Nephron (organoid): ENCODE results near the gene ADPRM.

ENCODE experiments used
- H3K27ac Mint-ChIP-seq, 3 experiments: 2 replicates each; pipeline ENCODE4 v1.8.0; 2020; ENCODE audit warnings: mixed read lengths in 3 of 3, mild to moderate bottlenecking in 2 of 3, moderate library complexity in 1 of 3
- H3K27me3 Mint-ChIP-seq: 2 replicates; pipeline ENCODE4 v1.8.0; 2021; ENCODE audit warnings: low read depth, mild to moderate bottlenecking, moderate library complexity, mixed read lengths
- H3K36me3 Mint-ChIP-seq: 2 replicates; pipeline ENCODE4 v1.8.0; 2020; ENCODE audit warnings: low read depth, mixed read lengths
- H3K4me1 Mint-ChIP-seq: 2 replicates; pipeline ENCODE4 v1.8.0; 2020; ENCODE audit warnings: mixed read lengths
- H3K4me3 Mint-ChIP-seq, 3 experiments: 2 replicates each; pipeline ENCODE4 v1.8.0; 2020; ENCODE audit warnings: mild to moderate bottlenecking in 3 of 3, mixed read lengths in 3 of 3, moderate library complexity in 2 of 3
- H3K9me3 Mint-ChIP-seq: 2 replicates; pipeline ENCODE4 v1.8.0; 2020; ENCODE audit warnings: mixed read lengths
- CTCF ChIP-seq, 3 experiments: fragments of 200-600 bp; sonication (generic); IDR thresholded peaks; one replicate each; pipeline ENCODE4 v1.5.0; 2021; ENCODE audit warnings: antibody characterized with exemption in 3 of 3; ENCODE audit not compliant: unreplicated experiment in 3 of 3

The ADPRM gene

DNA sequence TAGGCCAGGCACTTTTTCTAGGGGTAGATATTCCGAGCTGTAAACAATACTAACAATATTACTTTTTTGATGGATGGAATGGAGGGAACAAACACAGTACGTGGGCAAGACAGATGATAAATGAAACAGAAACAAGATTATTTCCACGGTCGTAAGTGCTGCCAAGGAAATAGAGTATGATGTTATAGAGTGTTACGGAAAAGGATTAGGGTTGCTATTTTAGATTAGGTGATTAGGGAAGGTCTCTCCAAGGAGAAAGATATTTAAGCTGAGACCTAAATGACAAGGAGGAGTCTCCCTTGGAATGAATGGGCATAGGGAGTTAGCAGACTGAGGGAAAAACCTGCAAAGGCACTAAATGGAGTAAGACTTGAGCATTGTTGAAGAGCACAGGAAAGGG, 8.3 kb downstream of the ADPRM start:
- Mint-ChIP-seq H3K4me1 (peaks cover 12% of the 10 kb centered on the region), H3K4me3 (no peak overlapping the region), H3K36me3 (peaks cover 40% of the 10 kb centered on the region), H3K27me3 (no peaks in the 10 kb centered on the region), H3K27ac (no peak overlapping the region), H3K9me3 (no peaks in the 10 kb centered on the region)
- TF ChIP-seq CTCF (IDR thresholded peaks at IDR 0.05; ENCODE audit: unreplicated experiment in 3 of 3), result no peak

DNA sequence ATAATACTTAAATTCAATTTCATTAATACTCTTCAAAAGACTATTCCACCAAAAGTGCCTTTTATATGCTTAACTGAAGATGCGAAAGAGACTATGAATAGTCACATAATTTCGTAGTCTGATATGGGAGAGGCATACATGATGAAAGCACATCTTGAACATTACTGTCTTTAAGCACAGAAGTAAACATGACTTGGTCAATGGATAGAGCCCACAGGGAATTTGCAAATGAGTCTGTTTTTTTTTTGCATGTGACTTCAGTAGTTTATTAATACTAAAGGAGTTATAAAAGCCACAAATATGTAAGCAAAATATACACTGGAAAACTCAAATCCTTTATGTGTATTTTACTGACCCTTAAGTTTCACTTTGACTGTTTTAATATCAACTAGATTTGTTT, 15.9 kb downstream of the ADPRM start:
- no peaks in the 10 kb centered on the region for H3K9me3 Mint-ChIP-seq
- no peaks in the 10 kb centered on the region for H3K27me3 Mint-ChIP-seq

DNA sequence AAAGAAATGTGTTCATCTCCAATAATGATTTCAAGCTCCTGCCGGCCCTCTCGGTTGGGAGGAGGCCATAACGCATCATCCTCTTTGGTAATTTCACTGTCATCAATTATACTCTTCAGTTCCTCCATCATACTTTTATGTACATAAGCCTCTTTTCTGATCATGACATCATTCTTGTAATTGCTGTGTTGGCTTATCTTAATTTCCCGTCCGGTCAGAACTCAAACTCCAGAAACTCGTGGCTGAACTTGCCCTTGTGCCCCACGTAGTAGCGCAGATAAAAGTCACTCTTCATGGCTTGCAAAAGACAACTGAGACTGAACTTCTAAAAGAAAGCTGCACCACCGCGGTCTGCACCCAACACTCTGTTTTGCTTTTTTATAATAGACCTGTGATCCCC, 18.8 kb downstream of the ADPRM start:
- Mint-ChIP-seq H3K4me3 (no peak overlapping the region), H3K4me1 (no peaks in the 10 kb centered on the region), H3K9me3 (no peaks in the 10 kb centered on the region), H3K27me3 (no peaks in the 10 kb centered on the region), H3K27ac (no peak overlapping the region), H3K36me3 (peaks cover 11% of the 10 kb centered on the region)
- TF ChIP-seq CTCF (IDR thresholded peaks at IDR 0.05; ENCODE audit: unreplicated experiment in 3 of 3), result no peak

More for the DNA sequence above, 15.9 kb downstream of the ADPRM start:
- Mint-ChIP-seq H3K4me1 (no peaks in the 10 kb centered on the region), H3K36me3 (peaks cover 35% of the 10 kb centered on the region), H3K4me3 (no peak overlapping the region), H3K27ac (no peak overlapping the region)
- TF ChIP-seq CTCF (IDR thresholded peaks at IDR 0.05; ENCODE audit: unreplicated experiment in 3 of 3), result no peak

GRCh38 chr17:10718547-10718946, 21.2 kb downstream of the ADPRM start:
- no peaks in the 10 kb centered on the region for H3K27me3 Mint-ChIP-seq

GRCh38 chr17:10724546-10725195, 27.3 kb downstream of the ADPRM start:
- Mint-ChIP-seq H3K36me3 (no peaks in the 10 kb centered on the region), H3K27me3 (no peaks in the 10 kb centered on the region), H3K9me3 (no peaks in the 10 kb centered on the region), H3K4me3 (no peak overlapping the region), H3K4me1 (no peaks in the 10 kb centered on the region), H3K27ac (no peak overlapping the region)
- no peak for TF ChIP-seq CTCF (IDR thresholded peaks at IDR 0.05; ENCODE audit: unreplicated experiment in 3 of 3)

More at GRCh38 chr17:10718547-10718946, 21.2 kb downstream of the ADPRM start:
- H3K4me3 Mint-ChIP-seq, result no peak overlapping the region
- H3K4me1 Mint-ChIP-seq, result no peaks in the 10 kb centered on the region
- no peak overlapping the region for H3K27ac Mint-ChIP-seq
- TF ChIP-seq CTCF (IDR thresholded peaks at IDR 0.05; ENCODE audit: unreplicated experiment in 3 of 3), result no peak
- H3K36me3 Mint-ChIP-seq, result no peaks in the 10 kb centered on the region
- H3K9me3 Mint-ChIP-seq, result no peaks in the 10 kb centered on the region

- Mint-ChIP-seq H3K36me3 (no peaks in the 10 kb centered on the region), H3K27ac (no peak overlapping the region), H3K9me3 (no peaks in the 10 kb centered on the region), H3K27me3 (no peaks in the 10 kb centered on the region), H3K4me3 (no peak overlapping the region), H3K4me1 (peaks cover 5% of the 10 kb centered on the region)
- TF ChIP-seq CTCF (IDR thresholded peaks at IDR 0.05; ENCODE audit: unreplicated experiment in 3 of 3), result no peak
Measured at GRCh38 chr17:10725262-10725661, 27.9 kb downstream of the ADPRM start.
